Gastroesophageal sphincter (tissue), 4 donors: ENCODE results near the gene FAM193A. TPM values are rescaled to one million over a fixed set of nuclear protein-coding genes. Genes with fewer than 3 reads are reported as not detected.

Source experiments
- ATAC-seq: fragments of 150-250 bp; one replicate; pipeline ENCODE4 v1.9.1; 2016; ENCODE audit warnings: mild to moderate bottlenecking, moderate library complexity
- H3K27ac ChIP-seq, 4 donors: fragments of 200-600 bp; sonication (generic) in 3 of 4; 1 replicate in 3 of 4; 2 replicates in 1 of 4; pipeline ENCODE4 v1.5.1; 2016 to 2019
- H3K27me3 ChIP-seq: fragments of 200-600 bp; sonication (generic); one replicate; pipeline ENCODE4 v1.5.1; 2019
- H3K36me3 ChIP-seq, 2 donors: fragments of 200-600 bp; sonication (generic); one replicate each; pipeline ENCODE4 v1.5.1; 2019; ENCODE audit warnings: control low read depth in 1 of 2
- H3K4me1 ChIP-seq, 3 donors: fragments of 200-600 bp; sonication (generic); 1 replicate in 2 of 3; 2 replicates in 1 of 3; pipeline ENCODE4 v1.5.1; 2016 to 2019; ENCODE audit warnings: control low read depth in 2 of 3
- H3K4me3 ChIP-seq, 2 donors: fragments of 200-600 bp; sonication (generic); one replicate each; pipeline ENCODE4 v1.5.1; 2019; ENCODE audit warnings: mild to moderate bottlenecking in 1 of 2, moderate library complexity in 1 of 2
- H3K9me3 ChIP-seq, 3 donors: fragments of 200-600 bp; sonication (generic); one replicate each; pipeline ENCODE4 v1.5.1; 2017 to 2019; ENCODE audit warnings: control low read depth in 2 of 3
- CTCF ChIP-seq, 4 experiments: fragments of 200-600 bp in 2 of 4; fragments of 450-650 bp in 2 of 4; sonication (generic) in 1 of 4; IDR thresholded peaks; one replicate each; pipeline ENCODE4 v1.5.1; 2017 to 2019; ENCODE audit warnings: antibody characterized with exemption in 4 of 4, mild to moderate bottlenecking in 2 of 4, moderate library complexity in 2 of 4
- EP300 ChIP-seq: sonication (generic); formaldehyde crosslinking; IDR thresholded peaks from one replicate; pipeline ENCODE4 v1.6.1; 2017; ENCODE audit warnings: antibody characterized with exemption, mild to moderate bottlenecking
- POLR2A ChIP-seq, 2 donors: fragments of 450-650 bp; IDR thresholded peaks; one replicate each; pipeline ENCODE4 v1.6.1; 2017; ENCODE audit warnings: antibody characterized with exemption in 2 of 2, mild to moderate bottlenecking in 2 of 2, moderate library complexity in 1 of 2
- POLR2AphosphoS5 ChIP-seq: sonication (generic); formaldehyde crosslinking; IDR thresholded peaks from one replicate; pipeline ENCODE4 v1.6.1; 2017; ENCODE audit warnings: antibody characterized with exemption
- WGBS, 2 donors: methylation state at CpG; one replicate each; pipeline ENCODE4 v1.1.5; 2018; ENCODE audit warnings: low coverage in 1 of 2; 5-methylcytosine and 5-hydroxymethylcytosine counted together
- total RNA-seq, 4 donors: library from RNA; depleted of rRNA; stranded (reverse); fragments of >200 nt; gene quantifications; one replicate each; pipeline ENCODE4 v1.1.0, GENCODE V29; 2016

Gene FAM193A
- total RNA-seq, 4 donors from 2014 or later: 24.5 to 35.6 (median 30.2) TPM

- TF ChIP-seq CTCF (IDR thresholded peaks at IDR 0.05): no peak
- no peak for TF ChIP-seq POLR2A (IDR thresholded peaks at IDR 0.05)
- no peak for TF ChIP-seq EP300
- TF ChIP-seq POLR2AphosphoS5: no peak
- no peaks in the 10 kb centered on the region for H3K9me3 ChIP-seq
- WGBS, 2 donors: 40 to 79% methylated on average over 3 to 4 of the region's 6 CpGs
- ATAC-seq: no peak
- peak overlapping the region in 2 of 4 donors; percentile 2 to 50 for H3K27ac ChIP-seq
- H3K4me1 ChIP-seq: peaks cover 0 to 61% (median 26%) of the 10 kb centered on the region in 3 donors
- H3K4me3 ChIP-seq: no peak overlapping the region
- H3K36me3 ChIP-seq: peaks cover 0 to 15% of the 10 kb centered on the region in 2 donors
- H3K27me3 ChIP-seq: no peaks in the 10 kb centered on the region
Measured at GRCh38 chr4:2599304-2599654, 62.8 kb downstream of the FAM193A start.

GRCh38 chr4:2600878-2601277 lies 64.4 kb downstream of the FAM193A start:
- no peak for TF ChIP-seq CTCF (IDR thresholded peaks at IDR 0.05)
- TF ChIP-seq POLR2A (IDR thresholded peaks at IDR 0.05): no peak
- TF ChIP-seq POLR2AphosphoS5: no peak
- TF ChIP-seq EP300: no peak
- Histone ChIP-seq H3K4me3 (no peak overlapping the region), H3K27ac (no peak overlapping the region), H3K4me1 (peaks cover 0 to 59% (median 22%) of the 10 kb centered on the region in 3 donors), H3K36me3 (peaks cover 0 to 15% of the 10 kb centered on the region in 2 donors), H3K27me3 (no peaks in the 10 kb centered on the region), H3K9me3 (no peaks in the 10 kb centered on the region)
- ATAC-seq: no peak
- WGBS, 2 donors: 100% methylated on average over 6 of the region's 6 CpGs; no CpG with 5 or more reads in 1 of the 2 donors

- ATAC-seq: no peak
- TF ChIP-seq POLR2AphosphoS5 (no peak), POLR2A (IDR thresholded peaks at IDR 0.05) (no peak), EP300 (no peak), CTCF (IDR thresholded peaks at IDR 0.05) (no peak)
- H3K4me1 ChIP-seq: peaks cover 0 to 49% (median 10%) of the 10 kb centered on the region in 3 donors
Measured at GRCh38 chr4:2604614-2605013, 68.2 kb downstream of the FAM193A start.

GRCh38 chr4:2606960-2607506 lies 70.6 kb downstream of the FAM193A start:
- H3K4me1 ChIP-seq: peaks cover 0 to 42% (median 10%) of the 10 kb centered on the region in 3 donors
- no peaks in the 10 kb centered on the region for H3K9me3 ChIP-seq
- H3K4me3 ChIP-seq: no peak overlapping the region
- no peak for ATAC-seq
- 71 to 74% methylated on average over 9 of the region's 9 CpGs for WGBS, 2 donors
- no peaks in the 10 kb centered on the region for H3K27me3 ChIP-seq
- H3K36me3 ChIP-seq: no peaks in the 10 kb centered on the region
- no peak overlapping the region for H3K27ac ChIP-seq
- TF ChIP-seq POLR2AphosphoS5 (no peak), POLR2A (IDR thresholded peaks at IDR 0.05) (no peak)

More at GRCh38 chr4:2604614-2605013, 68.2 kb downstream of the FAM193A start:
- Histone ChIP-seq H3K36me3 (peaks cover 0 to 5% of the 10 kb centered on the region in 2 donors), H3K27me3 (no peaks in the 10 kb centered on the region), H3K4me3 (no peak overlapping the region), H3K27ac (no peak overlapping the region), H3K9me3 (no peaks in the 10 kb centered on the region)
- 80 to 93% methylated on average over 1 to 2 of the region's 4 CpGs for WGBS, 2 donors

- WGBS, 2 donors: 91 to 94% methylated on average over 3 to 10 of the region's 10 CpGs
- ATAC-seq: no peak
- Histone ChIP-seq H3K27me3 (no peaks in the 10 kb centered on the region), H3K27ac (no peak overlapping the region), H3K36me3 (no peaks in the 10 kb centered on the region), H3K9me3 (no peaks in the 10 kb centered on the region), H3K4me1 (peaks cover 0 to 42% (median 10%) of the 10 kb centered on the region in 3 donors), H3K4me3 (no peak overlapping the region)
- TF ChIP-seq POLR2AphosphoS5 (no peak), EP300 (no peak), POLR2A (IDR thresholded peaks at IDR 0.05) (no peak), CTCF (IDR thresholded peaks at IDR 0.05) (no peak)
Measured at GRCh38 chr4:2607822-2608221, 71.4 kb downstream of the FAM193A start.
